HK-2 (cell line): ENCODE measurements around the gene KRTAP5-9.
"Not testable (repeated sequence)": the region's sequence is repeated elsewhere in the genome, so short reads cannot be mapped to it uniquely, and the experiment has no call there.

Experiments
- DNase-seq: peaks from one replicate; pipeline ENCODE4 v3.0.0-alpha.2; 2018; ENCODE audit not compliant: unreplicated experiment

The KRTAP5-9 gene

DNA sequence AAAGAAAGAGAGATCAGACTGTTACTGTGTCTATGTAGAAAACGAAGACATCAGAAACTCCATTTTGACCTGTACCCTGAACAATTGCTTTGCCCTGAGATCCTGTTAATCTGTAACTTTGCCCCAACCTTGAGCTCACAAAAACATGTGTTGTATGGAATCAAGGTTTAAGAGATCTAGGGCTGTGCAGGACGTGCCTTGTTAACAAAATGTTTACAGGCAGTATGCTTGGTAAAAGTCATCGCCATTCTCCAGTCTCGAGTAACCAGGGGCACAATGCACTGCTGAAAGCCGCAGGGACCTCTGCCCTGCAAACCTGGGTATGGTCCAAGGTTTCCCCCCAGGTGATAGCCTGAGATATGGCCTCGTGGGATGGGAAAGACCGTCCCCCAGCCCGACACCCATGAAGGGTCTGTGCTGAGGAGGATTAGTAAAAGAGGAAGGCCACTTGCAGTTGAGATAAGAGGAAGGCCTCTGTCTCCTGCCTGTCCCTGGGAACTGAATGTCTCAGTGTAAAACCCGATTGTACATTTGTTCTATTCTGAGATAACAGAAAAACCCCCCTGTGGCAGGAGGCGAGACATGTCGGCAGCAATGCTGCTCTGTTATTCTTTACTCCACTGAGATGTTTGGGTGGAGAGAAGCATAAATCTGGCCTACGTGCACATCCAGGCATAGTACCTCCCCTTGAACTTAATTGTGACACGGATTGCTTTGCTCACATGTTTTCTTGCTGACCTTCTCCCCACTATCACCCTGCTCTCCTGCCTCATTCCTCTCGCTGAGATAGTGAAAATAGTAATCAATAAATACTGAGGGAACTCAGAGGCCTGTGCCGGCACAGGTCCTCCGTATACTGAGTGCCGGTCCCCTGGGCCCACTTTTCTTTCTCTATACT, 13.3 kb upstream of the KRTAP5-9 start:
- not testable (repeated sequence) for DNase-seq

DNA sequence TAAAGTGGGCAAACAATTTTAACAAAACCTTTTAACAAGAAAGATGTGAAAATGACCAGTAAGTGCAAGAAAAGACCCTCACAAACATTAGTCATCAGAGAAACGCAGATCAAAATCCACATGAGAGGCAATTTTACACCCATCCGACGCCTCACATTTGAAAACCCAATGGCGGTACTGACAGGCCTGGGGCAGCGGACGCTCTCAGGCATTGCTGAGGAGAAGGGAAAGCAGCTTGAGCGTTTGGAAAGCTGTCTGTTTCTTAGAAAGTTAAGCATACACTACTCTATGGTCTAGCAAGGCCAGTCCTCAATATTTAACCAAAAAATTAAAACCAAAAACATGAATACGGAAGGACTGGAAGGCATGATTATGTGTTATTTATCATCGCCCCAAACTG, 12.4 kb upstream of the KRTAP5-9 start:
- no peak for DNase-seq

DNA sequence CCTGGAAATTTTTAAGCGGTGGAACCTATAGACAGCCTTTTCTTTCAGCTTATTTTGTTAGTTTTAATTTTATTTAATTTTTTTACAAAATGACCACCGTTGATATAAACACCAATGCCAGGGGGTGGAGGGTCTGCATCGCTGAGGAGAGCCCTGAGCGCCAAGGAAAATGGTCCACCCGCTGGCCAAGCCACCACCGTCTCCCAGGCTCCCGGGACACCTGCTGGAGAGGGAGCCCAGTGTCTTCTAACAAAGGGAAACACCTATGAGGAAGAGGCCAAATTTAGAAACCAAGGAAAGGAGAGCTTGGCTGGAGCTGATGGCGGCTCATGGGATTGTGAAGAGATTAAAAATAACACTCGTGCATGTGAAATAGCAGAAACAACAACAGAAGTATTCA, 10.7 kb upstream of the KRTAP5-9 start:
- DNase-seq, result no peak

DNA sequence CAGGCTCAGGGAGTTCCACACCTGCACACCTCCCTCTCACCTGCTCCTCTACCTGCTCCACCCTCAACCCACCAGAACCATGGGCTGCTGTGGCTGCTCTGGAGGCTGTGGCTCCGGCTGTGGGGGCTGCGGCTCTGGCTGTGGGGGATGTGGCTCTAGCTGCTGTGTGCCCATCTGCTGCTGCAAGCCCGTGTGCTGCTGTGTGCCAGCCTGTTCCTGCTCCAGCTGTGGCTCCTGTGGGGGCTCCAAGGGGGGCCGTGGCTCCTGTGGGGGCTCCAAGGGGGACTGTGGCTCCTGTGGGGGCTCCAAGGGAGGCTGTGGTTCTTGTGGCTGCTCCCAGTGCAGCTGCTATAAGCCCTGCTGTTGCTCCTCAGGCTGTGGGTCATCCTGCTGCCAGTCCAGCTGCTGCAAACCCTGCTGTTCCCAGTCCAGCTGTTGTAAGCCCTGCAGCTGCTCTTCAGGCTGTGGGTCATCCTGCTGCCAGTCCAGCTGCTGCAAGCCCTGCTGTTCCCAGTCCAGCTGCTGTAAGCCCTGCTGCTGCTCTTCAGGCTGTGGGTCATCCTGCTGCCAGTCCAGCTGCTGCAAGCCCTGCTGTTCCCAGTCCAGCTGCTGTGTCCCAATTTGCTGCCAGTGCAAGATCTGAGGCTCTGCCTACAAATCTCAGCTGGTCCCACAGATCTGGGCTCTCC, 10.1 kb upstream of the KRTAP5-9 start, which contains the start of gene KRTAP5-8:
Gene KRTAP5-8 (plus strand): TSS at position 49 of the 689 bp plus-strand sequence. CDS start 31 bp downstream, at position 80.
- not testable (repeated sequence) for DNase-seq

DNA sequence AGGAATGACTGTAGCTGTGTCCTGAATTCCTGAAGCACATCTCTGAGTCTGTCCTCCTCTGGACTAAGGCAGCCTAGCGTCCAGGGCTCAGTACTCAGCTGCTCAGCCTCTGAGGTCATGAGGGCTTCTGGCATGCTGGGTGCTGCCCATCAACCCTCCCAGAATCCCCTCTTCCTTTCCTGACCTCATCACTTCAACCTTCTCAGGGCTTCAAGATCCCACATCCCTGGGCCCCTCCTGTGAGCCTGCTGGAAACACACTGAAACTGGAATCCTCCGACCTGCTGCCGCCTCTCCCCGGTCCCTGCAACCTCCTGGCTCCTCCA, 9.6 kb upstream of the KRTAP5-9 start:
- DNase-seq, result no peak

DNA sequence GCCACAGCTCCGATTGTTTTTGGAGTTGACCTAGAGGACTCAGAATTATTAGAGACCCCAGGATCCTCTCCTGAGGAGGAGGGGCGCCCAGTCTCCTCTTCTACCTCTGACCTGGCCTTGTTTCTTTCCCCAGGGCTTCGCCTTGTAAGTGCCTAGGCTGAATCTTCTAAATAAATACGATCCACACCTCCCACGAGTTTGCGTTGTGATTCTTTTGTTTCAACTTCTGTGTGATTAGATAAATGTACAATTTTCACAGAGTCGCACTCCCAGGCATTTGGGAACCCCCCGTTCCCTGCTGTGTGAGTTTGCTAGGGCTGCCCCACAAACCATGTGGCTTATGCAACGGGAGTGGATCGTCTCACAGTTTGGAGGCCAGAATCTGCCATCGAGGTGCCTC, 9.2 kb upstream of the KRTAP5-9 start:
- no peak for DNase-seq

DNA sequence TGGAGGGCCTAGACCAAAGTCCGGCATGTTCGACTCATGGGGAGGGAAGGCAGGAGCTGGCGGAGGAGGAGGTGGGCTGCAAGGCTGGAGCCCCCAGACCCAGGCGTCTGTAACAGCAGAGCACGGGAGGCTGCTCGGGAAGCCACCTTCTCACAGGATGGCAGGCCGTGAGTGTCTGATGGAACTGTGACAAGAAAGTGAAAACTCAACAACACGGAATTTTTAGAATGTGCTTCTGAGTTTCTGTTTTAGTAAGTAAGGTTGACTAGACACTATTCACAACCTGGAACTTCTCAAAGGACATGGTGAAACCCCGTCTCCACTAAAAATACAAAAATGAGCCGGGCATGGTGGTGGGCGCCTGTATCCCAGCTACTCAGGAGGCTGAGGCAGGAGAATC, 8.2 kb upstream of the KRTAP5-9 start:
- not testable (repeated sequence) for DNase-seq

DNA sequence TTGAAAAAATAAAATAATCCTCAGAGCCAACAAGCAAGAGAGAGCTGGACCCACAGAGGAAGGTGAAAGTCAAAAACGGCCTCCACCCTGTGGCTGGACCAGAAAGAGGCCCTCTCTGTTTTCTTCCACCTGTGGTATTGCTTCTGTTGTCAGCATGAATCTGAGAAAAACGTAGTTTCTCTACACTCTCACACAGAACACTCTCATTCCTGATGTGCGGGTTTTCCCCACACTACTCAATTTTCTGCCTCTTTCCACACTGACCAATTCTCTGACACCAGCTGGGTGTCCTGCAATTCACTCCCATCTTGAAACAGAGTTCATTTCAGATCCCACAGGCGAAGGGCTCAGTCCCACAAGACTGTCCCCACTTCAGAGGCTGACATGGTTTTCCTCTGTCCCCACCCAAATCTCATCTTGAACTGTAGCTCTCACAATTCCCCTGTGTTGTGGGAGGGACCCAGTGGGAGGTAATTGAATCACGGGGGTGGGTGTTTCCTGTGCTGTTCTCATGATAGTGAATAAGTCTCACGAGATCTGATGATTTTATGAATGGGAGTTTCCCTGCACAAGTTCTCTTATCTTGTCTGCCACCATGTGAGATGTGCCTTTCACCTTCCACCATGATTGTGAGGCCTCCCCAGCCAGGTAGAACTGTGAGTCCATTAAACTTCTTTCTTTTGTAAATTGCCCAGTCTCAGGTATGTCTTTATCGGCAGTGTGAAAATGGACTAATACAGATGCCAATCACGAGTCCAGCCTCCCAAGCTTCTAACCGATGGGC, 7.5 kb upstream of the KRTAP5-9 start:
- DNase-seq, result not testable (repeated sequence)

DNA sequence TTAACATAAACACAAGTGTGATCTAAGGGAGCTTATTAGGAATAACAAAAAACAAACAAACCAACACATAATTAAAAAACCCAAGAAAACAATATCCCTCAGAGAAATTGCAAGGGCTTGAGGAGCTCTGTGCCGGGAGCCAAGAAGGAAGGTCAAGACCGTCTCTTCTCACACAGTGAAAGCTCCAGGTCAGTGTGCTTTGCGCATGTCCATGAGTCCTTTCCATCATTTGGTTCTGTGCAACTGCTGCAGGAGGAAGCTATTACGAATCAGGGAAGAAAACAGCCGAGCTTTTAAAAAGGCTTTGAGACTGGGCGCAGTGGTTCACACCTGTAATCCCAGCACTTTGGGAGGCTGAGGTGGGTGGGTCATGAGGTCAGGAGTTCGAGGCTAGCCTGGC, 5.8 kb upstream of the KRTAP5-9 start:
- no peak for DNase-seq

DNA sequence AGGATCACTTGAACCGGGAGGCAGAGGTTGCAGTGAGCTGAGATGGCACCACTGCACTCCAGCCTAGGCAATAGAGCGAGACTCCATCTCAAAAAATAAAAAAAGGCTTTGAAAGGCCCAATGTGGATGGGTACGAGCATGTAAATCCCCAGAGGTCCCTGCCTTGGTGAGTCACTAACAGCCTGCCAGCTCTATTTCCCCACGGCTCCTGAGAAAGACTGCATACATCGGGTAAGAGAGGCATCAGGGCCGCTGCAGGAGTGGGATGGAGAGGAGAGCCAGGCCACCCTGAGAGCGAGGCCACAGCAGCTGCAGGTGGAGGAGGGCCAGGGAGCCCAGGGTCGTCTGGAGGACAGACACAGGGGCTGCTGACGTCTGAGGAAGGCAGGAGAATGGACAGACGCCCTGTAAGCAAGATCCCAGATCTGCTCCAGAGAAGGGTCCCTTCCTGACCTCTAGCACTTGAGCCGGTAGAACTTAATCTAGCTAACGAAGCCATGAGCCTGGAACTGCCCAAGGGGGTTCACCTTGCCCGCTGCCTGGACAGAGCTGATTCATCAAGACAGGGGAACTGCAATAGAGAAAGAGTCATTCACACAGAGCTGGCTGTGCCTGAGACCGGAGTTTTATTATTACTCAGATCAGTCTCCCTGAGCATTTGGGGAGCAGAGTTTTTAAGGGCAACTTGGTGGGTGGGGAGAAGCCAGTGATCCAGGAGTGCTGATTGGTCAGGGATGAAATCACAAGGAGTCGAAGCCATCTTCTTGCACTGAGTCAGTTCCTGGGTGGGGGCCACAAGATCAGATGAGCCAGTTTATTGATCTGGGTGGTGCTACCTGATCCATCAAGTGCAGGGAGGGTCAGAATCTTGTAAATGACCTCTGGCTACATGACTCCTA, 5.1 kb upstream of the KRTAP5-9 start:
- no peak for DNase-seq

DNA sequence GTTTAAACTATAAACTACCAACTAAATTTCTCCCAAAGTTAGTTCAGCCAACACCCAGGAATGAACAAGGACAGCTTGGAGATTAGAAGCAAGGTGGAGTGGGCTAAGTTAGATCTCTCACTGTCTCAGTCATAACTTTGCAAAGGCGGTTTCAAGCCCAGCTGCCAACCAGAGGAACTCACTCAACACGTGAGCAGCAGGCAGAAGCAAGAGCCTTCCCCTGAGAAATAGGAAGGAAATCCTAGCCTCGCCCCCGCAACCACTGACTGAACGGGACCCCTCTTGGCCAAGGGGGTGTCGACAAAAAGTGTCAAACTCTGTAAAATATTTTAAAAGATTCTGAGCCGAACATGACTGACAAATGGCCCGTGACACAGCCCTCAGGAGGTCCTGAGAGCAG, 4.4 kb upstream of the KRTAP5-9 start:
- DNase-seq, result no peak

DNA sequence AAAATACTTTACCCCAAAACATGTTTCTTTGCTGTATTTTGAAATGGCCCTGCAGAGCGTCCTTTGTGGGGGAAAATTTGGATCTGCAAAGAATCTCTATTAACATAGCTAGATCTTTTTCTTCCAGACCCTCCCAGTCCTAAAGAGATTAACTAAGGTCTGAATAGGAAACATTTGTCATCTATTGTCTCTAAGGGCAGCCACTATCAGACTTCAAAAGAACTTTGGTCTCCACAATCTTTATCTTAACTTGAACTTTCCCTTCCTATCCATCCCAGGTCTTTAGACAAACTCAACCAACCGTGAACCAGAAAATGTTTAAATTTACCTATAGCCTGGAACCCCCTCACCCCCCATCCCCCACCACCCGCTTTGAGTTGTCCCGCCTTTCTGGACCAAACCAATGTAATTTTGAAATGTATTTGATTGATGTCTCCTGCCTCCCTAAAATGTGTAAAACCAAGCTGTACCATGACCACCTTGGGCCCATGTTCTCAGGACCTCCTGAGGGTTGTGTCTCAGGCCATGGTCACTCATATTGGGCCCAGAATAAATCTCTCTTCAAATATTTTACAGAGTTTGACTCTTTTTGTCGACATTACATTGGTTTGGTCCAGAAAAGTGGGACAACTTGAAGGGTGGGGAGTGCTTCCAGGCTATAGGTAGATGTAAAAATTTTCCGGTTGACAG, 3.5 kb upstream of the KRTAP5-9 start:
- DNase-seq, result no peak

DNA sequence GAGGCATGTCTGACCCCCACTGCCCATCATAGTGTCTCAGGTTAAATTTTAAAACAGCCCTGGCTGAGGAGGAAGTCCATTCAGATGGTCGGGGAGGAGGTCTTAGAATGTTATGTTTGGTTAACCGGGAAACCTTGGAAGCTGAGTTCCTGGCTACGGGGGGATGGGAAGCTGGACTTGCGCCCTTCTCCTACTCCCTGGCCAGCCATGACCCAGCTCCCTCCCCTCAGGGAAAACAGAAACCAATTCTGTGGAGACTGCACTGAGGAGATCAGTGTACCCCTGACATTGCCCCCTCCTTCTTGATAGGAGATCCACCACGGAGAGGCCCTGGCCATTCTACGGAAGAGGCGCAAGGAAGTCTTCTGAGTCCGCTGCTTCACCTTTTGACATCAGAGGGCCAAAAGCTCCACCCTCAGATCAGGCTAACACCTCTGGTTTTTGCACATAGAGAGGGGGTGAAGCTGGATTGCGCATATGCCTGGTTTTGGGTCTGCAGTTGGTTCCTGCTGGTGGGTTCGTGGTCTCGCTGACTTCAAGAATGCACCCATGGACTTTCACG, 2.7 kb upstream of the KRTAP5-9 start:
- no peak for DNase-seq

DNA sequence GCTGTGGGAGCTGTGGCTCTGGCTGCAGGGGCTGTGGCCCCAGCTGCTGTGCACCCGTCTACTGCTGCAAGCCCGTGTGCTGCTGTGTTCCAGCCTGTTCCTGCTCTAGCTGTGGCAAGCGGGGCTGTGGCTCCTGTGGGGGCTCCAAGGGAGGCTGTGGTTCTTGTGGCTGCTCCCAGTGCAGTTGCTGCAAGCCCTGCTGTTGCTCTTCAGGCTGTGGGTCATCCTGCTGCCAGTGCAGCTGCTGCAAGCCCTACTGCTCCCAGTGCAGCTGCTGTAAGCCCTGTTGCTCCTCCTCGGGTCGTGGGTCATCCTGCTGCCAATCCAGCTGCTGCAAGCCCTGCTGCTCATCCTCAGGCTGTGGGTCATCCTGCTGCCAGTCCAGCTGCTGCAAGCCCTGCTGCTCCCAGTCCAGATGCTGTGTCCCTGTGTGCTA, 514 bp downstream of the KRTAP5-9 start:
- no peak for DNase-seq

DNA sequence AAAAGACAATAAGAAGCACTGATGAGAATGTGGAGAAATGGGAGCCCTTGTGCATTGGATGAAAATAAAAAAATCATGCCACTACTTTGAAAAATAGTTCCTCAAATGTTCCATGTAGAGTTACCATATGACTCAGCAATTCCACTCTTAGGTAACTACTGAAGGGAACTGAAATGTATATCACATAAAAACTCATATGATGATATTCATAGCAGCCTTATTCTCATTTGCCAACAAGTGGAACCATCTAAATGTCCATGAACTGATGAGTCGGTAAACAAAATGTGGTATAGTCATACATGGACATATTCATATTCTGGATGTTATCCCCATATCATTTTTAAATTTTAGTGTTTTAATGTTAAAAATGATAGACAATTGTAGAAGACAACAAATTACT, 3.5 kb downstream of the KRTAP5-9 start:
- DNase-seq, result no peak

DNA sequence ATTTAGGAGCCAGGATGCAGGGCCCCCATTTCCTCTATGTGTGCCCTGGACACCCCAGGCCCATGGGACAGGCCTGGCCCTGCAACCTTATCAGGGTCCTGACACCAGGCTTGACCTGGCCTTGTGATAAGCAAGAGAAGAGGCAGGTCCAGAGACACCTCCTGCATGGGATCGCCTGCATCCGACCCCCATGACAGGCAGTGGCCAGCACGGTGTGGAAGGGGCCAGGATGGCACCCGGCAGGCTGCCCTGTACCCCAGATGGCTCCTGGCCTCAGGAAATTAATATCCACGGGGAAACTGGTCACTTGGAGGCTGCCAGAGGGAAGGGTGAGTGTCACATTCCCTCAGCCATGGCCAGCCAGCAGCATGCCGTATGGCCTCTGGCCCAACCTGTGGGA, 6.8 kb downstream of the KRTAP5-9 start:
- DNase-seq, result no peak

DNA sequence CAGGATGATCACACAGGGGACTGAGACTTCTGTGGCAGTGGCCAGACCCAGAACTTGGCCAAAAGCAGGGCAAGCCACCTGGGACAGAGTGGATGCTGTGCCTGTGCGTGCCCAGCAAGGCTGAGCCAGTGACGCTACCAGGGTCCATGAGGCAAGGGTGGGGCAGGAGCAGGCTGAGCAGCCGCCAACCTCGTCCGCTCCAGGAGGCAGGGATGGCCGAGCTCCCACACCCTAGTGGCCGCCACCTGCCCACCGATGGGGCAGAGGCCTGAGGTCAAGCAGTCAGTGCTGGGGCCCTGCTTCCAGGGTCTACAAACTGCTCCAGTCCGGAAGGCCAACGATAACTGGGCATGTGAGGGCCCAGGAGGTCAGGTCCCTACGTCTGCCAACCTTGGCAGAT, 7.3 kb downstream of the KRTAP5-9 start:
- no peak for DNase-seq

DNA sequence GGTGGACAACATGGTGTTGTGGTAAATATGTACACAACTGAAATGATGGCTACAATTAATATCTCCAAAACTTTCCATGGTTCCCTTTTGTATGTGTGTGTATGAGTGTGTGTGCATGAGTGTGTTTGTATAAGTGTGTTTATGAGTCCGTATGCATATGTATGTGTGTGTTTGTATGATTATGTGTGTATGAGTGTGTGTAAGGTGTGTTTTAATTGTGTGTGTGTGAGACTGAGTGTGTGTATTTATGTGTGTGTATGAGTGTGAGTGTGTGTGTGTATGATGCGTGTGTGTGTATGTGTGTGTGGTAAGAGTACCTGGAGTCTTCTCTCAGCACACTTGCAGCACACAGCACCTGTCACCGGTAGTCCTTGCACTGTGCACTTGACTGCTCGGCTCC, 7.8 kb downstream of the KRTAP5-9 start:
- DNase-seq, result no peak

DNA sequence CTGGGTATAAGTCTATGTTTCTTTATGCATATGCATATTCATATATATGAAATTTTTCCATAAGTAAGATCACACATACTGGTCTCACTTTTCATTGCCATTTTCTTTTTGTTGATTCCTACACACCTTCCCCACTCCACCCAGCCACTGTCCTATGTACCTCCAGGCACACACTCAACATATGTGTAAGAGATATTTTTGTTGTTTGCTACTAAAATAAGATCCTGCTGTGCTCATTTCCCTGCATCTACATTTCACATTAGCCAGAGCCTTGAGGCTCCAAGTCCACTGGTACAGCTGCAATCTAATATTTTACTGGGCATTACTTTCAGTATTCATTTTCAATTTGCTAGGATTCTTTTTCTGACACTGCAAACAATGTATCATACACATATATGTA, 9.0 kb downstream of the KRTAP5-9 start:
- DNase-seq, result no peak

DNA sequence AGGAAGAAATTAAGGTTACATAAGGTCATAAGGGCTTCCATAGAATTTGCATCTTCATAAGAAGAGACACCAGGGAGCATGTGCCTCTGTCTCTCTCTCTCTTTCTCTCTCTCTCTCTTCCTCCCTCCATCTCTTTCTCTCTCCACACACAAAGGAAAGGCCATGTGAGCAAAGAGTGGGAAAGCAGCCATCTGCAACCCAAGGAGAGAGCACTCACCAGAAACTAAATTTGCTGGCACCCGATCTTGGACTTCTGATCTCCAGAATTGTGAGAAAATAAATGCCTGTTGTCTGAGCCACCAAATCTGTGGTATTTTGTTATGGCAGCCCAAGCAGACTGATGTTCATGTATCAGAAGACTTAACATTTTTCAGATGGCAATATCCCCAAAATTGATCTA, 10.8 kb downstream of the KRTAP5-9 start:
- no peak for DNase-seq
